ENCODE data around the gene ATG9B. TPM values are rescaled to one million over a fixed set of nuclear protein-coding genes. Genes with fewer than 3 reads are reported as not detected.

The ATG9B gene
- total RNA-seq, 1 experiment from 2014 or later, result 2.1 TPM

- ATAC-seq (no peak), DNase-seq (ENCODE audit: low read depth, low spot score) (no peak)
- no peaks in the 10 kb centered on the region for H3K27me3 ChIP-seq (ENCODE audit: insufficient read depth, low read length)
- ChIA-PET CTCF (no interaction called here), POLR2A (no interaction called here), RAD21 (ENCODE audit: low non-redundant PET in 1 of 2, low total read pairs in 2 of 2, uncharacterized antibody in 2 of 2, unreplicated experiment in 2 of 2) (no interaction called here)
- no peak overlapping the region for H3K27ac ChIP-seq (ENCODE audit: low read depth, low read length)
- H3K4me2 ChIP-seq (ENCODE audit: low read length), result no peak overlapping the region
- H3K36me3 ChIP-seq (ENCODE audit: control insufficient read depth in 1 of 2, insufficient read depth in 2 of 2, low read length in 2 of 2), result no peaks in the 10 kb centered on the region
- no peaks in the 10 kb centered on the region for H3K79me2 ChIP-seq (ENCODE audit: insufficient read depth, low read length)
- no peak overlapping the region for H3K9ac ChIP-seq (ENCODE audit: low read length)
- H3K9me2 ChIP-seq (ENCODE audit: insufficient read depth), result no peaks in the 10 kb centered on the region
- peaks cover 0 to 25% of the 10 kb centered on the region in 2 experiments; a peak in 2 of 4 replicates for H3K4me1 ChIP-seq (ENCODE audit: control insufficient read depth in 1 of 2, insufficient read depth in 2 of 2, low read length in 2 of 2)
- no peak overlapping the region for H3K4me3 ChIP-seq (replicated peaks in 1 of 2; ENCODE audit: low read depth in 1 of 2, low read length in 2 of 2)
- intact Hi-C loops (cut with micrococcal nuclease), result no loop called here
- no TSS peak for BruUV-seq (replicated peaks)
- peaks cover 8 to 31% of the 10 kb centered on the region in 2 experiments; a peak in 2 of 4 replicates for H3K9me3 ChIP-seq (ENCODE audit: control insufficient read depth in 1 of 2, insufficient read depth in 1 of 2, low read depth in 1 of 2, low read length in 2 of 2)
- H2AFZ ChIP-seq (ENCODE audit: low read depth, low read length, poor library complexity, severe bottlenecking), result no peak overlapping the region
- TF ChIP-seq JUND (IDR thresholded peaks at IDR 0.05), result no peak
- no peak for TF ChIP-seq MAX (IDR thresholded peaks at IDR 0.05)
- no peak for TF ChIP-seq CEBPB (IDR thresholded peaks at IDR 0.05; ENCODE audit: low read depth)
- TF ChIP-seq RAD21 (IDR thresholded peaks at IDR 0.05; ENCODE audit: low read depth), result no peak
- no peak for TF ChIP-seq SRF (IDR thresholded peaks at IDR 0.05; ENCODE audit: low read depth)
- no peak for TF ChIP-seq ZBTB33 (IDR thresholded peaks at IDR 0.05; ENCODE audit: extremely low read depth, insufficient replicate concordance, low read length)
- no peak for TF ChIP-seq ATF3 (IDR thresholded peaks at IDR 0.05)
- TF ChIP-seq ELF1 (IDR thresholded peaks at IDR 0.05; ENCODE audit: borderline replicate concordance, low read depth), result no peak
- TF ChIP-seq YY1 (IDR thresholded peaks at IDR 0.05; ENCODE audit: extremely low read depth, insufficient replicate concordance, low read depth, low read length), result no peak
- TF ChIP-seq SIN3A (IDR thresholded peaks at IDR 0.05; ENCODE audit: low read depth), result no peak
- no peak for TF ChIP-seq POLR2A (IDR thresholded peaks at IDR 0.05; ENCODE audit: borderline replicate concordance, extremely low read depth, insufficient read depth, insufficient read length)
- TF ChIP-seq POLR2AphosphoS5 (IDR thresholded peaks at IDR 0.05; ENCODE audit: low read depth, low read length), result no peak
- TF ChIP-seq EZH2phosphoT487 (IDR thresholded peaks at IDR 0.05; ENCODE audit: borderline replicate concordance), result no peak
- TF ChIP-seq REST (IDR thresholded peaks at IDR 0.05; ENCODE audit: low read depth), result no peak
- no peaks in the 10 kb centered on the region for H4K20me1 ChIP-seq (ENCODE audit: insufficient read depth)
Measured at GRCh38 chr7:150989456-150989855, 34.8 kb downstream of the ATG9B start.
